Mesenchymal stem cell (in vitro differentiated cells and primary cell): ENCODE results near the gene EFHD1.

Experiments used
- DNase-seq: peaks from one replicate; pipeline ENCODE4 v3.0.0-alpha.2; 2013
- H2AFZ ChIP-seq: one replicate; pipeline ENCODE4 v1.6.1; 2013; ENCODE audit warnings: low read depth, mild to moderate bottlenecking, control low read depth, inconsistent platforms, low read length, moderate library complexity
- H2AK5ac ChIP-seq: 2 replicates; pipeline ENCODE4 v1.6.1; 2013; ENCODE audit warnings: low read length, moderate library complexity, mild to moderate bottlenecking, inconsistent platforms; ENCODE audit not compliant: severe bottlenecking
- H2BK120ac ChIP-seq: one replicate; pipeline ENCODE4 v1.6.1; 2013; ENCODE audit warnings: low read depth, mild to moderate bottlenecking, inconsistent platforms, low read length, moderate library complexity
- H2BK12ac ChIP-seq, 2 experiments: one replicate each; pipeline ENCODE4 v1.6.1; 2013; ENCODE audit warnings: inconsistent platforms in 2 of 2, low read length in 2 of 2, mild to moderate bottlenecking in 2 of 2, moderate library complexity in 2 of 2, control low read depth in 1 of 2
- H2BK15ac ChIP-seq: one replicate; pipeline ENCODE4 v1.6.1; 2013; ENCODE audit warnings: mild to moderate bottlenecking, low read depth, inconsistent platforms; ENCODE audit not compliant: poor library complexity, severe bottlenecking
- H2BK5ac ChIP-seq: 2 replicates; pipeline ENCODE4 v1.6.1; 2013; ENCODE audit warnings: low read depth, mild to moderate bottlenecking, low read length, control low read depth, inconsistent platforms; ENCODE audit not compliant: poor library complexity, severe bottlenecking
- H3K14ac ChIP-seq, 2 experiments: one replicate each; pipeline ENCODE4 v1.6.1; 2013; ENCODE audit warnings: inconsistent platforms in 2 of 2, low read length in 2 of 2, control low read depth in 1 of 2, mild to moderate bottlenecking in 1 of 2, moderate library complexity in 1 of 2
- H3K18ac ChIP-seq, 2 experiments: one replicate each; pipeline ENCODE4 v1.6.1; 2013; ENCODE audit warnings: inconsistent platforms in 2 of 2, low read length in 2 of 2, control low read depth in 1 of 2, low read depth in 1 of 2, mild to moderate bottlenecking in 1 of 2
- H3K23ac ChIP-seq, 2 experiments: one replicate each; pipeline ENCODE4 v1.6.1; 2013; ENCODE audit warnings: inconsistent platforms in 2 of 2, low read length in 2 of 2, mild to moderate bottlenecking in 2 of 2, moderate library complexity in 2 of 2, control low read depth in 1 of 2
- H3K27ac ChIP-seq: 2 replicates; pipeline ENCODE4 v1.5.1; 2013; ENCODE audit warnings: mild to moderate bottlenecking, moderate library complexity, low read length, control low read depth, inconsistent platforms; ENCODE audit not compliant: poor library complexity, severe bottlenecking
- H3K27me3 ChIP-seq, 2 experiments: 2 replicates each; pipeline versions ENCODE4 v1.6.1 to v1.7.0; 2013; ENCODE audit warnings: low read length in 2 of 2, mild to moderate bottlenecking in 2 of 2, moderate library complexity in 2 of 2, control low read depth in 1 of 2, inconsistent platforms in 1 of 2; ENCODE audit not compliant: control insufficient read depth in 1 of 2, insufficient read depth in 1 of 2
- H3K36me3 ChIP-seq, 2 experiments: 2 replicates each; pipeline versions ENCODE4 v1.6.1 to v1.7.0; 2013; ENCODE audit warnings: low read length in 2 of 2, control low read depth in 1 of 2, inconsistent platforms in 1 of 2, low read depth in 1 of 2, mild to moderate bottlenecking in 1 of 2; ENCODE audit not compliant: insufficient read depth in 2 of 2, control insufficient read depth in 1 of 2
- H3K4ac ChIP-seq, 2 experiments: one replicate each; pipeline ENCODE4 v1.6.1; 2013; ENCODE audit warnings: inconsistent platforms in 2 of 2, low read length in 2 of 2, mild to moderate bottlenecking in 2 of 2, moderate library complexity in 2 of 2, control low read depth in 1 of 2, low read depth in 1 of 2
- H3K4me1 ChIP-seq: 2 replicates; pipeline ENCODE4 v1.6.1; 2013; ENCODE audit warnings: low read depth, low read length, control low read depth; ENCODE audit not compliant: control insufficient read depth, insufficient read depth
- H3K4me2 ChIP-seq: 2 replicates; pipeline ENCODE4 v1.6.1; 2013; ENCODE audit warnings: low read length, mild to moderate bottlenecking, inconsistent platforms; ENCODE audit not compliant: poor library complexity, severe bottlenecking
- H3K4me3 ChIP-seq, 2 experiments: 2 replicates each; pipeline versions ENCODE4 v1.5.1 to v1.7.0; 2013; ENCODE audit warnings: low read length in 2 of 2, mild to moderate bottlenecking in 2 of 2, control low read depth in 1 of 2, low read depth in 1 of 2; ENCODE audit not compliant: insufficient read depth in 1 of 2
- H3K79me1 ChIP-seq: replicated peaks from 2 replicates; pipeline ENCODE4 v1.6.1; 2013; ENCODE audit warnings: mild to moderate bottlenecking, control low read depth, low read length, inconsistent platforms; ENCODE audit not compliant: poor library complexity, severe bottlenecking
- H3K9ac ChIP-seq: 2 replicates; pipeline ENCODE4 v1.7.0; 2013; ENCODE audit warnings: mild to moderate bottlenecking, low read length, moderate library complexity
- H3K9me3 ChIP-seq: 2 replicates; pipeline ENCODE4 v1.7.0; 2013; ENCODE audit warnings: mild to moderate bottlenecking, low read length; ENCODE audit not compliant: control insufficient read depth
- H4K8ac ChIP-seq: one replicate; pipeline ENCODE4 v1.6.1; 2013; ENCODE audit warnings: inconsistent platforms, mild to moderate bottlenecking, low read length, moderate library complexity
- H4K91ac ChIP-seq: one replicate; pipeline ENCODE4 v1.6.1; 2013; ENCODE audit warnings: mild to moderate bottlenecking, low read length, inconsistent platforms
- WGBS: methylation state at CpG from one replicate; pipeline ENCODE4 v1.1.7; 2013; ENCODE audit warnings: mixed read lengths; 5-methylcytosine and 5-hydroxymethylcytosine counted together

EFHD1 gene

GRCh38 chr2:232611061-232611460, 22.3 kb upstream of the EFHD1 start:
- H4K91ac ChIP-seq = no peak overlapping the region
- H3K4ac ChIP-seq = no peak overlapping the region
- no peaks in the 10 kb centered on the region for H3K9me3 ChIP-seq
- no peak overlapping the region for H3K27ac ChIP-seq
- no peaks in the 10 kb centered on the region for H3K79me1 ChIP-seq
- 78% methylated on average over 6 of the region's 6 CpGs for WGBS
- DNase-seq = no peak
- H2BK12ac ChIP-seq = no peak overlapping the region
- H2BK5ac ChIP-seq = no peak overlapping the region
- no peak overlapping the region for H2BK15ac ChIP-seq
- H2BK120ac ChIP-seq = no peak overlapping the region
- H3K23ac ChIP-seq = no peak overlapping the region
- no peak overlapping the region for H3K4me3 ChIP-seq
- no peak overlapping the region for H4K8ac ChIP-seq
- peak overlapping the region in 1 of 2 experiments; percentile 18 for H3K18ac ChIP-seq
- peaks cover 0 to 2% of the 10 kb centered on the region in 2 experiments for H3K27me3 ChIP-seq
- peaks cover 11% of the 10 kb centered on the region for H3K4me1 ChIP-seq
- H2AFZ ChIP-seq = no peak overlapping the region
- no peak overlapping the region for H2AK5ac ChIP-seq
- no peak overlapping the region for H3K4me2 ChIP-seq
- no peaks in the 10 kb centered on the region for H3K36me3 ChIP-seq
- H3K14ac ChIP-seq = no peak overlapping the region
- no peak overlapping the region for H3K9ac ChIP-seq

GRCh38 chr2:232611559-232612218, 21.7 kb upstream of the EFHD1 start:
- Histone ChIP-seq H2AK5ac (no peak overlapping the region), H3K36me3 (no peaks in the 10 kb centered on the region), H3K9me3 (no peaks in the 10 kb centered on the region), H3K4ac (no peak overlapping the region), H3K18ac (no peak overlapping the region), H2BK15ac (no peak overlapping the region), H3K27me3 (peaks cover 0 to 2% of the 10 kb centered on the region in 2 experiments), H4K91ac (no peak overlapping the region), H3K23ac (no peak overlapping the region), H3K79me1 (no peaks in the 10 kb centered on the region), H3K4me2 (no peak overlapping the region), H2AFZ (no peak overlapping the region), H3K9ac (no peak overlapping the region), H2BK12ac (no peak overlapping the region), H2BK5ac (no peak overlapping the region), H3K4me3 (no peak overlapping the region), H3K27ac (no peak overlapping the region), H4K8ac (peak overlapping the region; percentile 27), H2BK120ac (no peak overlapping the region), H3K14ac (no peak overlapping the region), H3K4me1 (peaks cover 8% of the 10 kb centered on the region)
- WGBS = 43% methylated on average over 9 of the region's 9 CpGs
- DNase-seq = peak; percentile 45

- Histone ChIP-seq H2BK12ac (no peak overlapping the region), H3K4me2 (no peak overlapping the region), H4K8ac (no peak overlapping the region), H3K36me3 (no peaks in the 10 kb centered on the region), H3K14ac (no peak overlapping the region), H2BK120ac (no peak overlapping the region), H3K27ac (no peak overlapping the region), H2AK5ac (no peak overlapping the region), H2BK15ac (no peak overlapping the region), H3K4me3 (no peak overlapping the region), H2AFZ (no peak overlapping the region), H3K79me1 (no peaks in the 10 kb centered on the region), H3K4ac (no peak overlapping the region), H3K9ac (no peak overlapping the region), H3K27me3 (peaks cover 0 to 2% of the 10 kb centered on the region in 2 experiments), H3K4me1 (peaks cover 8% of the 10 kb centered on the region), H3K9me3 (no peaks in the 10 kb centered on the region), H3K18ac (no peak overlapping the region), H2BK5ac (no peak overlapping the region), H3K23ac (no peak overlapping the region), H4K91ac (no peak overlapping the region)
- DNase-seq = no peak
- WGBS = 58% methylated on average over 3 of the region's 3 CpGs
Measured at GRCh38 chr2:232613538-232614134, 19.8 kb upstream of the EFHD1 start.

- H3K79me1 ChIP-seq = no peaks in the 10 kb centered on the region
- 54% methylated on average over 2 of the region's 8 CpGs for WGBS
- no peak overlapping the region for H2BK15ac ChIP-seq
- H3K4me1 ChIP-seq = peaks cover 8% of the 10 kb centered on the region
- H3K36me3 ChIP-seq = no peaks in the 10 kb centered on the region
- no peaks in the 10 kb centered on the region for H3K9me3 ChIP-seq
- no peak overlapping the region for H2AK5ac ChIP-seq
- no peak for DNase-seq
- H2AFZ ChIP-seq = no peak overlapping the region
- H2BK120ac ChIP-seq = no peak overlapping the region
- no peak overlapping the region for H2BK5ac ChIP-seq
- no peak overlapping the region for H3K27ac ChIP-seq
- H3K4ac ChIP-seq = no peak overlapping the region
- H3K18ac ChIP-seq = no peak overlapping the region
- no peak overlapping the region for H3K4me2 ChIP-seq
- H3K23ac ChIP-seq = no peak overlapping the region
- H3K14ac ChIP-seq = no peak overlapping the region
- no peak overlapping the region for H4K8ac ChIP-seq
- peaks cover 0 to 2% of the 10 kb centered on the region in 2 experiments for H3K27me3 ChIP-seq
- H3K9ac ChIP-seq = no peak overlapping the region
- no peak overlapping the region for H2BK12ac ChIP-seq
- H4K91ac ChIP-seq = no peak overlapping the region
- H3K4me3 ChIP-seq = no peak overlapping the region
Measured at GRCh38 chr2:232615339-232615738, 18.1 kb upstream of the EFHD1 start.
